HUES6 (cell line): ENCODE data around the gene LACRT.
"Not testable (repeated sequence)": the region's sequence is repeated elsewhere in the genome, so short reads cannot be mapped to it uniquely, and the experiment has no call there.

Experiments used
- H3K27ac ChIP-seq: 2 replicates; pipeline ENCODE4 v1.7.0; 2013; ENCODE audit warnings: low read depth, mild to moderate bottlenecking, low read length, inconsistent platforms
- H3K27me3 ChIP-seq: 2 replicates; pipeline ENCODE4 v1.6.1; 2013; ENCODE audit warnings: low read length; ENCODE audit not compliant: control insufficient read depth, insufficient read depth
- H3K36me3 ChIP-seq: 2 replicates; pipeline ENCODE4 v1.6.1; 2013; ENCODE audit warnings: low read length; ENCODE audit not compliant: control insufficient read depth, insufficient read depth
- H3K4me1 ChIP-seq: 2 replicates; pipeline ENCODE4 v1.6.1; 2013; ENCODE audit warnings: low read length; ENCODE audit not compliant: control insufficient read depth, insufficient read depth
- H3K4me3 ChIP-seq: 2 replicates; pipeline ENCODE4 v1.5.1; 2013; ENCODE audit warnings: low read depth, low read length
- H3K9ac ChIP-seq: one replicate; pipeline ENCODE4 v1.6.1; 2013; ENCODE audit warnings: mild to moderate bottlenecking, low read length
- H3K9me3 ChIP-seq: 2 replicates; pipeline ENCODE4 v1.6.1; 2013; ENCODE audit warnings: low read depth, low read length; ENCODE audit not compliant: control insufficient read depth, insufficient read depth

LACRT gene

DNA sequence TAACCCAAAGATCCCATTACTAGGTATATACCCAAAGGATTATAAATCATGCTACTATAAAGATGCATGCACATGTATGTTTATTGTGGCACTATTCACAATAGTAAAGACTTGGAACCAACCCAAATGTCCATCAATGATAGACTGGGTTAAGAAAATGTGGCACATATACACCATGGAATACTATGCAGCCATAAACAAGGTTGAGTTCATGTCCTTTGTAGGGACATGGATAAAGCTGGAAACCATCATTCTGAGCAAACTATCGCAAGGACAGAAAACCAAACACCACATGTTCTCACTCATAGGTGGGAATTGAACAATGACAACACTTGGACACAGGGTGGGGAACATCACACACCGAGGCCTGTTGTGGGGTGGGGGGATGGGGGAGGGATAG, 4.4 kb upstream of the LACRT start:
- not testable (repeated sequence) for H3K9ac ChIP-seq, H3K4me3 ChIP-seq, H3K36me3 ChIP-seq, H3K9me3 ChIP-seq, H3K27ac ChIP-seq, H3K4me1 ChIP-seq
- peaks cover 12% of the 10 kb centered on the region for H3K27me3 ChIP-seq

DNA sequence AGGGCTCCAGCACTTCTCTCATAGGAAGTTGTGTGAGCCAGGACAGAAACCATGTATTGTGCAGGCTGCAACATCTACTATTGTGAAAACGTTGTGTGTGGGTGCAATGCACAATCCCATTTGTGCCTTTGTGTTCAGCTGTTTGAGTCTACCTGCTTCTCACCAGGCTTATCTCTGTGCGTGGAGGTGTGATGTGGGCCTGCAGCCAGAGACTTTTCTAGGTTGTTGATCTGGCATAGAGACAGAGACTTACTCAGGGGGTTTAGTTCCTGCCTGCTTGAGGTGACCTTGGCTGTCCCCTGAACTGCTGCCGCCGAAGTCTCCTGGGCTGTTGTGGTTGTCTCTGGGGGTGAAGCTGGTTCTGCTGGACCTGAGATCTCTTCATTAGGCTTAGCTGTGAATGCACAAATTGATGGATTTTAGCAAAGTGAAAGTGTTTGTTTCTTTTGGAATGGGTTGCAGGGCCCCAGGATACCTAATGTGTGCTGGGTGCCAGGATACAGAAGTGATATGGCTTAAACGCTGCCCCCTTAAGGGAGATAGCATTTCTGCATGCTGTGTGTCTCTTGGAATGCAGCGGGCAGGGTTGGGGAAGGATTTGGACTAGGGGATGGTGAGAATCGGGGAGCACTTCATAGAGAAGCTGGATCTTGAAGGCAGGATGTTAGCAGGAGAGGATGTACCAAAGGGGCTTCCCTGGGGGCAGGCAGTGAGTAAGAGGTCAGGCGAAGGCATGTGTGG, 2.5 kb downstream of the LACRT start:
- Histone ChIP-seq H3K9me3 (peaks cover 25% of the 10 kb centered on the region), H3K4me3 (no peak overlapping the region), H3K36me3 (no peaks in the 10 kb centered on the region), H3K27ac (no peak overlapping the region), H3K4me1 (no peaks in the 10 kb centered on the region), H3K27me3 (peaks cover 7% of the 10 kb centered on the region; the same call in 1 of the 2 replicates), H3K9ac (no peak overlapping the region)

DNA sequence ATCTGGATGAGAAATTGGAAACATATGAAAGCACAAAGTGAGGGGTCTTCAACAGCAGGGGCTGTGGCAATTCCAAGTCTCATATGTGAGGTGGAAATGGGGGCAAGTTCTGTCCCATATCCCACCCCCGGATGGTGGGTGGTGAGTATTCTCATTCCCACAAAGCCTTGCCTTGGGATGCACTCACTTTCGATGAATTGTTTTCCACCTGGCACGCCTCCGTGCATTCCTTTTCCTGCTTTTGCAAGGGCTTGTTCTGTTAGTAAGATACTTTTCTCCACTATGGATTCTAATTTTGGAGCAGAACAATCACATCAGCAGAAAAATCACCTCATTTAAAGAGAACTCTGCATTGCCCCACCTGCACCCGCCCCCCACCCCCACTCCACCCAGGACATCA, 3.1 kb downstream of the LACRT start:
- Histone ChIP-seq H3K36me3 (no peaks in the 10 kb centered on the region), H3K27me3 (peaks cover 3% of the 10 kb centered on the region; the same call in 1 of the 2 replicates), H3K27ac (no peak overlapping the region), H3K4me1 (no peaks in the 10 kb centered on the region), H3K9ac (no peak overlapping the region), H3K9me3 (peaks cover 30% of the 10 kb centered on the region), H3K4me3 (no peak overlapping the region)

DNA sequence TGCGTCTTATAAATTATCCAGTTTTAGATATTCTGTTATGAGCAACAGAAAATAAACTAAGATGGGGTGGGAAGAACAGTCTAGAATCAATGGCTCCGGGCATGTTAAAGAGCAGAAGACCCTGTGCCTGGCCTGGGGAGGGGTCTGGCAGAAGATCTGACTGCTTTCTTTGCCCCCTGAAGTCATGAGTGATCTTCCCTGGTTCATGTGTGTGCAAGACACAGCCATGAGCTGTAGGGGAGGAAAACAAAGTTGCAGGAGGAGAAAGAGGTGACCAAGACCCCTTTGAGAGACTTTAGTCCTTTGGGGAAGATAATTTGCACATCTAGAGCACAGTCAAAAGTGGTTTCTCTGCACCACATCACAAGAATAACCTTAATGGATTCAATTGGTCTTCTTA, 4.8 kb downstream of the LACRT start:
- Histone ChIP-seq H3K27me3 (peaks cover 3% of the 10 kb centered on the region), H3K4me3 (no peak overlapping the region), H3K4me1 (no peaks in the 10 kb centered on the region), H3K9me3 (peaks cover 30% of the 10 kb centered on the region), H3K36me3 (no peaks in the 10 kb centered on the region), H3K27ac (no peak overlapping the region), H3K9ac (no peak overlapping the region)

DNA sequence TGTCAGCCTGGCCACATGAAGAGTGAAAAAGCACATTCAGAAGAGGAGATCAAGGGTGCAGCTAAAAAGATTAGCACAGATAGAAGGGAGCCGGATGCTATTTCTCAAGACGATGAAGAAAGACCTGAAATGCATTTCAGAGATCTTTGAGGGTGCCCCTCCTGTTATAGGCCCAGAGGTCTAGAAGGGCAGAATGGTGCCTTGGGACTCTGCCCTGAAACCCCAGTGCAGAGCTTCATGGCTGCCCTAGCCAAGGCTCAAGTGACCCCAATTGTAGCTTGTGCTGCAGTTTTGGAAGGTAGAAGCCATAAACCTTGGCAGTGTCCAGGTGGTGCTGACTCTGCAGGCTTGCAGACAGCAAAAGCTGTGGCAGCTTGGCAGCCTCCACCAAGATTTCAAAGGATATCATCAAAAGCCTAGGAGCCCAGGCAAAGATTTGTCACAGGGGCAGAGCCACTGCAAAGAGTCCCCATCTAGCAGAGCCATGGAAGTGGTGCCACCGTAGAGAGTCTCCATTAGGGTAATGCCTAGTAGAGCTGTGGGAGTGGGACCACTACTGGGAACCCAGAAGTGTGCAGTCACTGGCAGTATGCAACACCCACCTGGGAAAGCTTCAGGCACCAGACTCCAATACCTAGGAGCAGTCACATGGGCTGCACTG, 6.4 kb downstream of the LACRT start:
- Histone ChIP-seq H3K4me1 (no peaks in the 10 kb centered on the region), H3K9me3 (peaks cover 30% of the 10 kb centered on the region), H3K36me3 (no peaks in the 10 kb centered on the region), H3K4me3 (no peak overlapping the region), H3K27me3 (peaks cover 3% of the 10 kb centered on the region), H3K9ac (no peak overlapping the region), H3K27ac (no peak overlapping the region)

DNA sequence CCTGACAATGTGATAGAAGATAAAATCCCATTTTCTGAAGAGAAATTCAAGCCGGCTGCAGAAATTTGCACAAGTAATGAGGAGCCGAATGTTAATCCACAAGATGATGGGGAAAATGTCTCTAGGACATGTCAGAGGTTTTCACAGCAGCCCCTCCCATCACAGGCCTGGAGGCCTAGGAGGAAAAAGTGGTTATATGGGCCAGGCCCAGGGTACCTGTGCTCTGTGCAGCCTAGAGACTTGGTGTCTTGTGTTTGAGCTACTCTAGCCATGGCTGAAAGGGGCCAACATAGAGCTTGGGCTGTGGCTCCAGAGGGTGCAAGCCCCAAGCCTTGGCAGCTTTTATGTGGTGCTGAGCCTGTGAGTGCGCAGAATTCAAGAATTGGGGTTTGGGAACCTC, 7.4 kb downstream of the LACRT start:
- Histone ChIP-seq H3K9me3 (peaks cover 30% of the 10 kb centered on the region), H3K27ac (no peak overlapping the region), H3K4me3 (no peak overlapping the region), H3K9ac (no peak overlapping the region), H3K4me1 (no peaks in the 10 kb centered on the region), H3K36me3 (no peaks in the 10 kb centered on the region), H3K27me3 (no peaks in the 10 kb centered on the region; the same call in 1 of the 2 replicates)

DNA sequence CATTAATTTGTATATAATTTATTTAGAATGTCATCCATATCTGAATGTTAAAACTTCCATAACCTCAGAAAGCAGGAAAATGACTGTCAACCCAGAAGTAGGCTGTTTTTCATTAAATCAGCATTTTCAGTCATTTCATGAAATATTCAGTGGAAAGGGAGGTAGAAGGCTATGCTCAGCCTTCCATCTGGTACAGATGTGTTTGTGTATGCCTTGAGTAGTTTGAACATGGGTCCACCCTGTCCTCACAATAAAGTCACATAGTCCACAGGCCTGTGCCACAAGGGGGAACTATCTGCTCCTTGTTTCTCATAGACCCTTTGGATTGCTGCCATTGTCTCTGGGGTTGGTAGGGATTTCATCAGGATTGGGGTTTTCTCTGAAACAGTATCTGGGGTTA, 9.1 kb downstream of the LACRT start:
- no peak overlapping the region for H3K4me3 ChIP-seq
- no peak overlapping the region for H3K9ac ChIP-seq

DNA sequence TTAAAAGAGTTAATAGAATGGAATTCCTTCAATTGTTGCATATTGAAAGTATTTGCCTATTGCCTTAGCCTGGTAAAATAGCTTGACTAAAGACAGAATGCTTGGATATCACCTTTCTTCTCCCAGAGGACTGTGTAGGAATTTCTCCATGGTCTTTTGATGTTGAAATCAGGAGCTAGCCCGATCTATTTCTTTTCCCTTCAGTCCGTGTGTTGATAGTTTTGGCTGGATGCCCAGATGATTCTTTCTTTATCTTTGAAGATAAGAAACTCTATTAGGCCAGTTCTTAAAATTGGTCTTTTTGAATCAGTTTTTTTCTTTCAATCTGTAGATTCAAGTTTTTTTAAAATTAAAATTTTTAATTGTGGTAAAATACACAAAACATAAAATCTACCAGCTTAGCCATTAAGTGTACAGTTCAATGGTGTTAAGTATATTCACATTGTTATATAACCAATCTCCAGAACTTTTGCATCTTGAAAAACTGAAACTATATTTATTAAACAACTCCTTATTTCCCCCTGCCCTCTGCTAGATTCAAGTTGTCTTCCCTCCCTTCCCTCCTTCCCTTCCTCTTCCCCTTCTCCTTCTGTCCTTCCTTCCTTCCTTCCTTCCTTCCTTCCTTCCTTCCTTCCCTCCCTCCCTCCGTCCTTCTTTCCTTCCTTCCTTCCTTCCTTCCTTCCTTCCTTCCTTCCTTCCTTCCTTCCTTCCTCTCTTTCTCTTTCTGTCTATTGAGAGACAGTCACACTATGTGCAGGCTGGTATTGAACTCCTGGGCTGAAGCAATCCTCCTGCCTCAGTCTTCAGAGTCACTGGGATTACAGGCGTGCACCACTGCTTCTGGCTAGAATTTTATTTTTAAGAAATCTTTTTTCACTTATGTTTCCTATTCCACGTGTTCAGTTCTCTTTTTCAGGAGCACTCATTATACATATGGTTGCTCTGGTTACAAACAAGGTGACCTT, 10.1 kb downstream of the LACRT start:
- H3K36me3 ChIP-seq = no peaks in the 10 kb centered on the region
- H3K9ac ChIP-seq = no peak overlapping the region
- no peak overlapping the region for H3K4me3 ChIP-seq
- no peak overlapping the region for H3K27ac ChIP-seq
- H3K27me3 ChIP-seq = no peaks in the 10 kb centered on the region; the same call in 1 of the 2 replicates
- no peaks in the 10 kb centered on the region for H3K4me1 ChIP-seq
- peaks cover 26% of the 10 kb centered on the region for H3K9me3 ChIP-seq

More for the DNA sequence above, 9.1 kb downstream of the LACRT start:
- no peaks in the 10 kb centered on the region; the same call in 1 of the 2 replicates for H3K27me3 ChIP-seq
- H3K27ac ChIP-seq = no peak overlapping the region
- H3K36me3 ChIP-seq = no peaks in the 10 kb centered on the region
- no peaks in the 10 kb centered on the region for H3K4me1 ChIP-seq
- H3K9me3 ChIP-seq = peaks cover 30% of the 10 kb centered on the region

DNA sequence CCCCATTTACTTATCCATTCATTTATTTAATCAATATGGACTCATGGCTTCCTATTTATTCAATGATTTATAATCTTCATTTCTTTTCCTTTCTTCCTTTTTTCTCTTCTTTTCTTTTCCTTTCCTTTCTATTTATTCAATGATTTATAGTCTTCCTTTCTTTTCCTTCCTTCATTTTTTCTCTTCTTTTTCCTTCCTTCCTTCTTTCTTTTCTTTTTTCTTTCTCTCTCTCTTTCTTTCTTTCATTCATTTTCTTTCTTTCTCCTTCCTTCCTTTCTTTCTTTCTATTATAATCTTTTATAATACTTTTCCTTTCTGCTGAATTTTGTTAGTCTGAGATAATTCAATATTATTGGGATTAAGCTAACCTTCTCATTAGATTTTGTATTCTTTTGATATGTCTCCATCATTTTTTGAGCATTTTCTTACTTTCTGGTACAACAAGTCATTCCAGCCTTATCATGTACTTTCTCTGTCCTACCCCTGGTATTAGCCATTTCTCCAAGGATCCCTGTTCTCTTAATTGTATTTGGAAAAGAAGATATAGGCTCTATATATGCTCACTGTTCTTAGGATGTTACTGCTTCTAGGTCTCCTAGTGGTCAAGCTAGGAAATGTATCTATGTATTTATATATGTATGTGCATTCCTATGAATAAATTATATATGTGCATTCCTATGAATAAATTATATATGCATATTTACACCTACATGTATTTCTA, 12.1 kb downstream of the LACRT start:
- H3K4me3 ChIP-seq = no peak overlapping the region
- no peaks in the 10 kb centered on the region for H3K4me1 ChIP-seq
- no peak overlapping the region for H3K9ac ChIP-seq
- H3K9me3 ChIP-seq = peaks cover 10% of the 10 kb centered on the region
- no peaks in the 10 kb centered on the region for H3K36me3 ChIP-seq
- no peak overlapping the region for H3K27ac ChIP-seq
- peaks cover 9% of the 10 kb centered on the region; the same call in 1 of the 2 replicates for H3K27me3 ChIP-seq

DNA sequence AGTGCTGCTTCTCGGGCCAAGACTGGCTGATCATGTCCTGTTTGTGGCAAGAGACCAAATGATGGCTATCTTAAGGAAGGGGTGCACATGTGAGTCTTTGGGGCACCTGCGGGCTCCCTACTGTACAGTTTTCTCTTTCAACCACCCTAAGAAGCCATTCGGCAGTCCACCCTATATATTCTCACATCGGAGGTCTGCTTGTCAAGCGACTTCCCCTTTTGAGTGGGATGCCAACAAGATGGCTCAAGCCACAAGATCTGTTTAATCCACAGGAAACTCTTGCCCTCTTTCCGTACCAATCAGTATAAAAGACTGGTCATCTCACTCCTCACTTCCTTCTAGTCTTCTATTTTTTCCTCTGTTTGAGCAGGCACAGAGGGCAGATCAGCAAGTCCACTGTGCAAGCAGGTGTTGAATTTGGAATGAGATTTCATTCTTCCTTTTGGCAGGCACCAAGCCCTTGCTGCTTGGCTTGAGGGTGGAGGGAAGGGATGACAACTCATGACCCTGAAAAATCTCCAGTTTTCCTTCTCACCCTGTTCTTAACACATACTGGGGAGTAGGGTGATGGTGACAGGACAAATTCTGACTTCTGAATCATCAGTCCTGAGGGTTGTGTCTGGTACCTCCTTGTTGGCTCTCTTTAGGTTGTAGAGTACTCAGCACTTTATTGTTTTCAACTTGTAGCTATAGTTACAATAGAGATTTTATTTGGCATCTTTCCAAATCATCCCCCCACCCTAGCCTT, 17.6 kb downstream of the LACRT start:
- no peak overlapping the region for H3K27ac ChIP-seq
- no peaks in the 10 kb centered on the region for H3K36me3 ChIP-seq

More for the DNA sequence above, 17.6 kb downstream of the LACRT start:
- Histone ChIP-seq H3K4me3 (no peak overlapping the region), H3K9me3 (no peaks in the 10 kb centered on the region), H3K27me3 (peaks cover 63% of the 10 kb centered on the region), H3K4me1 (no peaks in the 10 kb centered on the region), H3K9ac (no peak overlapping the region)
